Measurements from ENCODE around the gene MYLK2. TPM values are rescaled to one million over a fixed set of nuclear protein-coding genes. Genes with fewer than 3 reads are reported as not detected.

The MYLK2 gene
- total and polyA plus RNA-seq, 4 donors = 0.30 to 8.1 TPM; not detected in 2

- no peak overlapping the region for H3K27ac ChIP-seq (ENCODE audit: low read depth in 1 of 2, low read length in 2 of 2)
- no peak overlapping the region for H3K4me3 ChIP-seq (ENCODE audit: low read length in 2 of 2)
- WGBS, 2 donors = 41 to 45% methylated on average over 5 of the region's 5 CpGs
- no peaks in the 10 kb centered on the region for H3K4me1 ChIP-seq (ENCODE audit: control insufficient read depth in 1 of 2, insufficient read depth in 2 of 2, low read length in 2 of 2)
- H3K27me3 ChIP-seq (ENCODE audit: control insufficient read depth in 1 of 2, insufficient read depth in 2 of 2, low read length in 1 of 2) = no peaks in the 10 kb centered on the region
- ATAC-seq (ENCODE audit: low FRiP score) (no peak), DNase-seq (no peak)
- intact Hi-C loops (cut with DNase I) = loop anchor here in 1 of 2 donors (5.0 kb wide), 1 partner anchor 70 kb away; the partner anchor contains the start of gene PDRG1
- no peaks in the 10 kb centered on the region for H3K36me3 ChIP-seq (ENCODE audit: control insufficient read depth in 1 of 2, insufficient read depth in 2 of 2, low read length in 1 of 2)
- no peaks in the 10 kb centered on the region for H3K9me3 ChIP-seq (ENCODE audit: control insufficient read depth, low read length)
Observed at GRCh38 chr20:31881945-31882344, 62.8 kb downstream of the MYLK2 start.

GRCh38 chr20:31883829-31884228 is 64.7 kb downstream of the MYLK2 start:
- Histone ChIP-seq H3K4me3 (ENCODE audit: low read length in 2 of 2) (no peak overlapping the region), H3K27me3 (ENCODE audit: control insufficient read depth in 1 of 2, insufficient read depth in 2 of 2, low read length in 1 of 2) (no peaks in the 10 kb centered on the region), H3K36me3 (ENCODE audit: control insufficient read depth in 1 of 2, insufficient read depth in 2 of 2, low read length in 1 of 2) (no peaks in the 10 kb centered on the region), H3K27ac (ENCODE audit: low read depth in 1 of 2, low read length in 2 of 2) (no peak overlapping the region), H3K4me1 (ENCODE audit: control insufficient read depth in 1 of 2, insufficient read depth in 2 of 2, low read length in 2 of 2) (no peaks in the 10 kb centered on the region), H3K9me3 (ENCODE audit: control insufficient read depth, low read length) (no peaks in the 10 kb centered on the region)
- no peak for DNase-seq
- no peak for ATAC-seq (ENCODE audit: low FRiP score)
- intact Hi-C loops (cut with DNase I) = loop anchor here in 1 of 2 donors (5.0 kb wide), 1 partner anchor 68 kb away; the partner anchor contains the start of gene PDRG1

Other genes with a start within 250 kb of the MYLK2 start
- 100 to 1,000 TPM; 170 to 396 TPM for gene ID1, start 214.1 kb upstream of the MYLK2 start, total RNA-seq
- gene ID1, start 214.1 kb upstream of the MYLK2 start, polyA plus RNA-seq = 100 to 1,000 TPM; 163 to 382 TPM
- 1 to 10 TPM; 5.2 to 9.5 TPM for gene COX4I2, start 181.4 kb upstream of the MYLK2 start, total RNA-seq
- 1 to 10 TPM in 1 of 2 donors, not detected in 1; 2.0 TPM for gene COX4I2, start 181.4 kb upstream of the MYLK2 start, polyA plus RNA-seq
- gene BCL2L1, start 96.5 kb upstream of the MYLK2 start, total RNA-seq = 100 to 1,000 TPM in 1 of 2 donors, 10 to 100 TPM in 1; 69.1 to 107 TPM
- 100 to 1,000 TPM; 103 to 104 TPM for gene BCL2L1, start 96.5 kb upstream of the MYLK2 start, polyA plus RNA-seq
- gene TPX2, start 80.1 kb upstream of the MYLK2 start, total RNA-seq = 1 to 10 TPM in 1 of 2 donors, under 1 TPM in 1; 0.75 to 2.1 TPM
- 1 to 10 TPM; 1.6 to 5.4 TPM for gene TPX2, start 80.1 kb upstream of the MYLK2 start, polyA plus RNA-seq
- gene FOXS1, start 26.2 kb downstream of the MYLK2 start, total RNA-seq = 10 to 100 TPM in 1 of 2 donors, 1 to 10 TPM in 1; 10.0 to 20.2 TPM
- gene FOXS1, start 26.2 kb downstream of the MYLK2 start, polyA plus RNA-seq = 10 to 100 TPM; 11.4 to 76.4 TPM
- gene DUSP15, start 51.2 kb downstream of the MYLK2 start, total RNA-seq = 1 to 10 TPM; 2.4 to 4.7 TPM
- 10 to 100 TPM in 1 of 2 donors, 1 to 10 TPM in 1; 2.6 to 31.7 TPM for gene DUSP15, start 51.2 kb downstream of the MYLK2 start, polyA plus RNA-seq
- under 1 TPM; 0.19 to 0.81 TPM for gene TTLL9, start 51.3 kb downstream of the MYLK2 start, total RNA-seq
- gene TTLL9, start 51.3 kb downstream of the MYLK2 start, polyA plus RNA-seq = under 1 TPM in 1 of 2 donors, not detected in 1; 0.61 TPM
- 1 to 10 TPM; 5.6 to 8.6 TPM for gene PDRG1, start 132.7 kb downstream of the MYLK2 start, total RNA-seq
- 10 to 100 TPM; 15.1 to 15.8 TPM for gene PDRG1, start 132.7 kb downstream of the MYLK2 start, polyA plus RNA-seq
- not detected for gene XKR7, start 148.8 kb downstream of the MYLK2 start, total RNA-seq
- under 1 TPM in 1 of 2 donors, not detected in 1; 0.13 TPM for gene XKR7, start 148.8 kb downstream of the MYLK2 start, polyA plus RNA-seq
- 10 to 100 TPM in 1 of 2 donors, 1 to 10 TPM in 1; 7.4 to 11.0 TPM for gene CCM2L, start 191.1 kb downstream of the MYLK2 start, total RNA-seq
- gene CCM2L, start 191.1 kb downstream of the MYLK2 start, polyA plus RNA-seq = 1 to 10 TPM in 1 of 2 donors, under 1 TPM in 1; 0.88 to 1.7 TPM
- gene HCK, start 232.9 kb downstream of the MYLK2 start, total RNA-seq = 10 to 100 TPM; 19.9 to 28.6 TPM
- 10 to 100 TPM in 1 of 2 donors, 1 to 10 TPM in 1; 4.0 to 20.7 TPM for gene HCK, start 232.9 kb downstream of the MYLK2 start, polyA plus RNA-seq